IMR-90 (cell line): ENCODE results near the gene SLC23A3. TPM values are rescaled to one million over a fixed set of nuclear protein-coding genes. Genes with fewer than 3 reads are reported as not detected.

Experiments used
- ATAC-seq: fragments of 200-7000 bp; cut with Tn5 transposase; 2 replicates; pipeline ENCODE4 v1.9.1; 2020; ENCODE audit warnings: low read depth, mild to moderate bottlenecking, moderate library complexity
- BruUV-seq: library from RNA; stranded (reverse); fragments of 400-500 nt; replicated peaks from 2 replicates; lab custom pipeline; 2021; lab: Mats Ljungman, UMichigan
- CTCF ChIA-PET: fragments of 300-600 bp; formaldehyde crosslinking; extraction: SDS; loops from one replicate; lab custom pipeline; 2021; ENCODE audit warnings: antibody characterized with exemption; lab: Yijun Ruan, JAX
- POLR2A ChIA-PET: fragments of 300-600 bp; sonication (Branson Sonifier 250); formaldehyde crosslinking; loops from one replicate; lab custom pipeline; 2022; ENCODE audit warnings: antibody characterized with exemption; ENCODE audit not compliant: unreplicated experiment; lab: Charles Lee
- DNase-seq: peaks from one replicate; pipeline ENCODE4 v3.0.0; 2013
- H2AFZ ChIP-seq: replicated peaks from 2 replicates; pipeline ENCODE3; 2013; ENCODE audit warnings: low read length, mild to moderate bottlenecking; ENCODE audit not compliant: poor library complexity
- H2AK5ac ChIP-seq: 2 replicates; pipeline ENCODE4 v1.6.1; 2013; ENCODE audit warnings: low read depth, low read length, inconsistent platforms
- H2AK9ac ChIP-seq: replicated peaks from 2 replicates; pipeline ENCODE3; 2013; ENCODE audit warnings: mild to moderate bottlenecking, low read depth, low read length, moderate library complexity; ENCODE audit not compliant: poor library complexity
- H2BK120ac ChIP-seq: 2 replicates; pipeline ENCODE4 v1.6.1; 2013; ENCODE audit warnings: low read depth, low read length, inconsistent platforms
- H2BK15ac ChIP-seq: 3 replicates; pipeline ENCODE4 v1.6.1; 2013; ENCODE audit warnings: low read depth, low read length, inconsistent platforms
- H2BK20ac ChIP-seq: 2 replicates; pipeline ENCODE4 v1.6.1; 2013; ENCODE audit warnings: low read depth, mild to moderate bottlenecking, inconsistent platforms, low read length, moderate library complexity
- H2BK5ac ChIP-seq: 2 replicates; pipeline ENCODE4 v1.6.1; 2013; ENCODE audit warnings: mild to moderate bottlenecking, low read depth, low read length, inconsistent platforms; ENCODE audit not compliant: poor library complexity, severe bottlenecking
- H3K14ac ChIP-seq: replicated peaks from 2 replicates; pipeline ENCODE4 v1.6.1; 2013; ENCODE audit warnings: low read depth, low read length, inconsistent platforms
- H3K18ac ChIP-seq: 2 replicates; pipeline ENCODE4 v1.6.1; 2013; ENCODE audit warnings: low read depth, low read length, control low read depth
- H3K23ac ChIP-seq: 2 replicates; pipeline ENCODE4 v1.6.1; 2013; ENCODE audit warnings: low read depth, low read length, inconsistent platforms
- H3K27ac ChIP-seq: 2 replicates; pipeline ENCODE4 v1.5.1; 2013; ENCODE audit warnings: mild to moderate bottlenecking, control low read depth, low read length; ENCODE audit not compliant: insufficient read depth
- H3K27me3 ChIP-seq: 2 replicates; pipeline ENCODE4 v1.6.1; 2013; ENCODE audit warnings: low read length; ENCODE audit not compliant: control insufficient read depth, insufficient read depth
- H3K36me3 ChIP-seq: 2 replicates; pipeline ENCODE4 v1.6.1; 2013; ENCODE audit warnings: low read length, mixed read lengths; ENCODE audit not compliant: control insufficient read depth, insufficient read depth
- H3K4ac ChIP-seq: 2 replicates; pipeline ENCODE4 v1.6.1; 2013; ENCODE audit warnings: low read depth, low read length, inconsistent platforms
- H3K4me1 ChIP-seq: 2 replicates; pipeline ENCODE4 v1.6.1; 2013; ENCODE audit warnings: low read length, mixed read lengths; ENCODE audit not compliant: control insufficient read depth, insufficient read depth
- H3K4me2 ChIP-seq: 2 replicates; pipeline ENCODE4 v1.6.1; 2013; ENCODE audit warnings: low read depth, mild to moderate bottlenecking, control low read depth, low read length, moderate library complexity
- H3K4me3 ChIP-seq: 2 replicates; pipeline ENCODE4 v1.5.1; 2013; ENCODE audit warnings: low read depth, mild to moderate bottlenecking, control low read depth, low read length, moderate library complexity; ENCODE audit not compliant: insufficient read depth
- H3K56ac ChIP-seq: 2 replicates; pipeline ENCODE4 v1.6.1; 2013; ENCODE audit warnings: low read length, inconsistent platforms; ENCODE audit not compliant: insufficient read depth; ENCODE audit errors: extremely low read depth
- H3K79me1 ChIP-seq, 2 experiments: 2 replicates each; pipeline ENCODE4 v1.6.1; 2013; ENCODE audit warnings: low read length in 2 of 2, inconsistent platforms in 1 of 2, low read depth in 1 of 2
- H3K9ac ChIP-seq: 2 replicates; pipeline ENCODE4 v1.6.1; 2013; ENCODE audit warnings: low read depth, low read length, control low read depth
- H3K9me1 ChIP-seq: 2 replicates; pipeline ENCODE4 v1.6.1; 2013; ENCODE audit warnings: low read length, inconsistent platforms; ENCODE audit not compliant: insufficient read depth
- H3K9me3 ChIP-seq: 2 replicates; pipeline ENCODE4 v1.6.1; 2013; ENCODE audit warnings: low read length; ENCODE audit not compliant: control insufficient read depth, insufficient read depth
- H4K20me1 ChIP-seq: 2 replicates; pipeline ENCODE4 v1.6.1; 2013; ENCODE audit warnings: low read length, inconsistent platforms; ENCODE audit not compliant: insufficient read depth
- H4K5ac ChIP-seq: 2 replicates; pipeline ENCODE4 v1.6.1; 2013; ENCODE audit warnings: mild to moderate bottlenecking, low read depth, low read length, control low read depth
- H4K8ac ChIP-seq, 2 experiments: 2 replicates each; pipeline ENCODE4 v1.6.1; 2013; ENCODE audit warnings: low read depth in 2 of 2, low read length in 2 of 2, control low read depth in 1 of 2, inconsistent platforms in 1 of 2
- H4K91ac ChIP-seq: 2 replicates; pipeline ENCODE4 v1.6.1; 2013; ENCODE audit warnings: low read depth, low read length, inconsistent platforms; ENCODE audit not compliant: insufficient read depth
- CHD1 ChIP-seq: IDR thresholded peaks from 2 replicates; pipeline ENCODE4 v1.6.1; 2012; ENCODE audit warnings: low read depth, low read length, improper control_type of control experiment
- WGBS, 2 experiments: methylation state at CpG; one replicate each; pipeline versions ENCODE4 v1.1.5 to v1.1.7; 2013; ENCODE audit warnings: missing lambda C conversion rate in 2 of 2; ENCODE audit not compliant: insufficient read length in 1 of 2; ENCODE audit errors: extremely low coverage in 2 of 2; 5-methylcytosine and 5-hydroxymethylcytosine counted together
- dilution Hi-C: fragments of 300-500 bp; cut with HindIII; formaldehyde crosslinking; loops from one replicate; pipeline ENCODE4 v1.14.3; 2018; ENCODE audit warnings: low sequenced_read_pairs; ENCODE audit not compliant: unreplicated experiment
- in situ Hi-C: fragments of 300-500 bp; cut with MboI; formaldehyde crosslinking; loops from 3 replicates; pipeline ENCODE4 v1.14.3; 2019; ENCODE audit warnings: low sequenced_read_pairs, inconsistent platforms, mixed read lengths
- intact Hi-C: fragments of 100-400 bp; cut with micrococcal nuclease; formaldehyde crosslinking; loops from 2 replicates; pipeline ENCODE4 v1.10.0; 2022
- polyA plus RNA-seq, 3 experiments: library from polyadenylated mRNA; depleted of rRNA; stranded (reverse); fragments of >200 nt; gene quantifications; 2 replicates each; pipeline ENCODE4 v1.2.3, GENCODE V29; 2012; ENCODE audit warnings: low replicate concordance in 1 of 3
- total RNA-seq: library from RNA; depleted of rRNA; stranded (reverse); fragments of >200 nt; gene quantifications from 2 replicates; pipeline ENCODE4 v1.2.3, GENCODE V29; 2012
- TF ChIP-seq, protein P1 (sequence below): fragments of 150-350 bp; IDR thresholded peaks from 2 replicates; pipeline ENCODE4 v1.6.1; 2016; ENCODE audit warnings: low read depth, mild to moderate bottlenecking, low read length, moderate library complexity, borderline replicate concordance

Gene SLC23A3
- total and polyA plus RNA-seq, 2 of the 4 experiments (the other 2 are of a cell fraction), result 0.18 to 0.65 TPM

DNA sequence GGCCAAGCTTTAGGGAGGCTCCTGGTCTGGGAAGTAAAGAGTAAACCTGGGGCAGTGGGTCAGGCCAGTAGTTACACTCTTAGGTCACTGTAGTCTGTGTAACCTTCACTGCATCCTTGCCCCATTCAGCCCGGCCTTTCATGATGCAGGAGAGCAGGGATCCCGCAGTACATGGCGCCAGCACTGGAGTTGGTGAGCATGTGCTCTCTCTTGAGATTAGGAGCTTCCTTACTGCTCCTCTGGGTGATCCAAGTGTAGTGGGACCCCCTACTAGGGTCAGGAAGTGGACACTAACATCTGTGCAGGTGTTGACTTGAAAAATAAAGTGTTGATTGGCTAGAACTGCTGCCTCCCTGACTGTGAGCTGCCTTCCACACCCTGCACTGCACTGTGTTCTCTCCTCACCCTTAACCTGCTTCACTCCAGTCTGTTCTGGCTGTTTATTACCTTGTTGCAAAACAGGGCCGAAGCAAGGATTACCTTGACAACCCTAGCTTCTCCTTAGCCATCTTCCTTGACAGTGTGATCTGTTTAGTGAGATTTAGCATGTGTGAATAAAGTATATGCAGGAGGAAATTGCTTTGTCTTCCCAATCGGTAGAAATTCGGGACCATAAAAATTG is 13.4 kb upstream of the SLC23A3 start:
- dilution Hi-C loops, result no loop called here

More for the DNA sequence above, 13.4 kb upstream of the SLC23A3 start:
- WGBS, 2 experiments, result 100% methylated on average over 1 of the region's 6 CpGs; no CpG with 5 or more reads in 1 of the 2 experiments
- Histone ChIP-seq H3K23ac (no peak overlapping the region), H3K4me3 (no peak overlapping the region), H3K4ac (no peak overlapping the region), H4K5ac (no peak overlapping the region), H3K27me3 (no peaks in the 10 kb centered on the region), H2AK5ac (no peak overlapping the region), H3K9ac (no peak overlapping the region), H3K4me2 (no peak overlapping the region), H4K8ac (no peak overlapping the region), H4K20me1 (peaks cover 14% of the 10 kb centered on the region; the same call in 1 of the 2 replicates), H2BK120ac (no peak overlapping the region), H2AK9ac (peak overlapping the region; percentile 34), H2BK5ac (no peak overlapping the region), H3K56ac (no peak overlapping the region), H3K4me1 (0 out of 2 replicates have a peak, but pooled peaks cover 3% of the 10 kb centered on the region), H2AFZ (no peak overlapping the region), H2BK15ac (no peak overlapping the region), H3K14ac (no peak overlapping the region), H3K9me3 (no peaks in the 10 kb centered on the region), H3K36me3 (peaks cover 43% of the 10 kb centered on the region), H3K27ac (no peak overlapping the region), H3K18ac (no peak overlapping the region), H2BK20ac (no peak overlapping the region), H3K9me1 (0 out of 2 replicates have a peak, but pooled peaks cover 2% of the 10 kb centered on the region), H4K91ac (no peak overlapping the region), H3K79me1 (peaks cover 28 to 34% of the 10 kb centered on the region in 2 experiments)
- DNase-seq, result no peak
- in situ Hi-C loops (no loop called here), intact Hi-C loops (no loop called here)
- ChIA-PET CTCF (no interaction called here), POLR2A (no interaction called here)
- BruUV-seq, result TSS peak; percentile 41
- no peak for ATAC-seq
- TF ChIP-seq, protein P1, sequence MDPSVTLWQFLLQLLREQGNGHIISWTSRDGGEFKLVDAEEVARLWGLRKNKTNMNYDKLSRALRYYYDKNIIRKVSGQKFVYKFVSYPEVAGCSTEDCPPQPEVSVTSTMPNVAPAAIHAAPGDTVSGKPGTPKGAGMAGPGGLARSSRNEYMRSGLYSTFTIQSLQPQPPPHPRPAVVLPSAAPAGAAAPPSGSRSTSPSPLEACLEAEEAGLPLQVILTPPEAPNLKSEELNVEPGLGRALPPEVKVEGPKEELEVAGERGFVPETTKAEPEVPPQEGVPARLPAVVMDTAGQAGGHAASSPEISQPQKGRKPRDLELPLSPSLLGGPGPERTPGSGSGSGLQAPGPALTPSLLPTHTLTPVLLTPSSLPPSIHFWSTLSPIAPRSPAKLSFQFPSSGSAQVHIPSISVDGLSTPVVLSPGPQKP, result no peak
- TF ChIP-seq CHD1, result no peak
